Central memory CD4-positive, alpha-beta T cell (primary cell): ENCODE measurements around the gene AXDND1.
A peak's percentile ranks its signal among the peaks of the same experiment; 100 is the strongest.
"Not testable (repeated sequence)": the region's sequence is repeated elsewhere in the genome, so short reads cannot be mapped to it uniquely, and the experiment has no call there.

Source experiments
- DNase-seq: peaks from one replicate; pipeline ENCODE4 v3.0.0; 2022

AXDND1 gene

GRCh38 chr1:179366093-179366800 lies 476 bp downstream of the AXDND1 start:
- no peak for DNase-seq

- peak; percentile 66 for DNase-seq
Observed at GRCh38 chr1:179369751-179370341, 4.1 kb downstream of the AXDND1 start.

DNA sequence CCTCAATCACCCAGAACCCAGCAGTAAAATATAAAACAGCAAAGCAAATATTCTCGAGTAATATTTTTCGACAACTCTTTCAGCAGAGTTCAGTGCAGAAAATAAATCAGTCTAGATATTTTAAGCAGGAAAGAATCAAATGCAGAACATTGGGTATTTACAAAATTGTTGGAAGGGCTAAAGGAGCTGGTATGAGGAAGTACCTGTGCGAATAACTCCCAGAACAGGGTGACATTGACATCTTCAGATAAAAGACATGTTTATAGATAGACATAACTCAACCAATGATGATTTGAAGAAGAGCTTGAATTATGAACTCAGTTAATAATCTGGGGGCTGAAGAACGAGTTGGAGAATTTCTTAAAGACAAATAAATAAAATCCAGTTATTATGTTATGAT lies 6.4 kb downstream of the AXDND1 start:
- no peak for DNase-seq

- no peak for DNase-seq
Observed at GRCh38 chr1:179376223-179376622, 10.5 kb downstream of the AXDND1 start.

DNA sequence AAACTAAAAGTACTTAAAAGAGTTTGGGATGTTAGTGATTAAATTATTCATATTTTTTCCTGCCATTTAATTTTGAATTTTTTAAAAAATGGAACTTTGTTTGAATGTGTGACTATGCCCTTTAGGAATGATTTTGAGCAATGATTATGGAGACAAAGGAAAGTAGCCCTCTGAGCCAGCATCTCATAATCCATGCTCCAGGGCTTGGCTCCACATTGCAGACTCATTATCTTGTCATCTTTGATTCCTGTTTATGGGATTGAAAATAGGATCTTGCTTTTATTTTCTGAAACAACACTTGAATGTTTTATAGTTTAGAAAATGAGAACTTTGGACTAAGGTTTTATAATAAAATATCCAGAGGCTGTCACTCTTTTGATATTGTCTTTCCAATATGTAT lies 14.5 kb downstream of the AXDND1 start:
- no peak for DNase-seq

DNA sequence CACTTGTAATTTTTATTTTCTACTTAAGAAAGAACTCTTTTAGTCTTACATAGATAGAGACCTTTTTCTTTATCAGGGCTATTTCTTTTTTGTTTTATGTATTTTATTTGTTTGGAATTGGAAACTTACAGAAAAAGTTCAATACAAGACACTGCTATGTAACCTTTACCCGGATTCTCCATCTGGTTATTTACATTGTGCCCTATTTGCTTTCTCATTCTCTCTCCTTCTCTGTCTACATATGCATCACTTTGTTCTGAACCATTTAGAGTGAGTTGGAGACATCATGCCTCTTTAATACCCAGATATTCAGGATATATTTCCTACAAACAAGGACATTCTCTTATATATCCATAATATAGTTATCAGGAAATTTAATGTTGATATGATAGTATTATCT lies 18.3 kb downstream of the AXDND1 start:
- no peak for DNase-seq

DNA sequence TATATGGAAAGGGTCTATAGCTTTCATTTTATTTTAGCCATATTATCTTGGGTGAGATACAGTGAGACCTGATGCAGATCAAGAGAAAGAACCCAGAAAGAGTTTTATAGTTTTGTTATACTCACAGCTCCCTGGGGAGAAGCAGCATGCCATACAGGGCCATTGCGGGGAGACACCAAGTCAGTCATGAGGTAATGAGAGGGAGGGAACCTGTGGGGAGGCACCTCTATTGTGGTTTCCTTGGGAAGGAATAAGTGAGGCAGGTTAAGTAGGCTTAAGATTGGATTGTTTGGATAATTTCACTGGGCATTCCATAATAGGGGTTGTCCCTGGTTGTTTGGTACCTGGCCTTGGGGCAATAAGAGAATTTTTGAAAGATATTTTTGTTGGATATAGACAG lies 19.7 kb downstream of the AXDND1 start:
- DNase-seq, result no peak

DNA sequence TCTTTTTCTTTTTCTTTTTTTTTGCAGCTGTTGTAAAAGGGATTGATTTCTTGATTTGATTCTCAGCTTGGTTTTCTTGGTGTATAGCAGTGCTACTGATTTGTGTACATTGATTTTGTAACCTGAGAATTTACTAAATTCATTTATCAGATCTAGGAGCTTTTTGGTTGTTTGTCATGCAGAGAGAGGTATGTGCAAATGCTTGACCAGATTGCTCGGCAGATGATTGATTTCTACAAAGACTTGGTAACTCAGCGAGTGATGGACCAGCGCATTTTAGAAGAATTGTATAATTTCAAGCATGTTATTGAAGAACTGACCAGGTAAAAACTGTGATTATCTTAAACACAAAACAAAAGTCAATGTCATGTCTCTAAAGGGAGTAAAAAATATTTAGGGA lies 27.9 kb downstream of the AXDND1 start:
- no peak for DNase-seq

DNA sequence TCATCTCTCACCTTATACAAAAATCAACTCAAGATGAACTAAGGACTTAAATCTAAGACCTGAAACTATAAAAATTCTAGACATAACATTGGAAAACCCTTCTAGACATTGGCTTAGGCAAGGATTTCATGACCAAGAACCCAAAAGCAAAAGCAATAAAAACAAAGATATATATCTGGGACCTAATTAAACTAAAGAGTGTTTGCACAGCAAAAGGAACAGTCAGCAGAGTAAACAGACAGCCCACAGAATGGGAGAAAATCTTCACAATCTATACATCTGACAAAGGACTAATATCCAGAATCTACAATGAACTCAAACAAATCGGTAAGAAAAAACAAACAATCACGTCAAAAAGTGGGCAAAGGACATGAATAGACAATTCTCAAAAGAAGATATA lies 33.6 kb downstream of the AXDND1 start:
- DNase-seq, result not testable (repeated sequence)

- not testable (repeated sequence) for DNase-seq
Observed at GRCh38 chr1:179417760-179418159, 52.0 kb downstream of the AXDND1 start.

DNA sequence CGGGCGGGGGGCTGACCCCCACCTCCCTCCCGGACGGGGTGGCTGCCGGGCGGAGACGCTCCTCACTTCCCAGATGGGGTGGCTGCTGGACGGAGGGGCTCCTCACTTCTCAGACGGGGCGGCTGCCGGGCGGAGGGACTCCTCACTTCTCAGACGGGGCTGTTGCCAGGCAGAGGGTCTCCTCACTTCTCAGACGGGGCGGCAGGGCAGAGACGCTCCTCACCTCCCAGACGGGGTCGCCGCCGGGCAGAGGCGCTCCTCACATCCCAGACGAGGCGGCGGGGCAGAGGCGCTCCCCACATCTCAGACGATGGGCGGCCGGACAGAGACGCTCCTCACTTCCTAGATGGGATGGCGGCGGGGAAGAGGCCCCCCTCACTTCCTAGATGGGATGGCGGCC lies 52.9 kb downstream of the AXDND1 start:
- DNase-seq, result not testable (repeated sequence)

GRCh38 chr1:179424610-179425009 lies 58.8 kb downstream of the AXDND1 start:
- no peak for DNase-seq

- DNase-seq, result no peak
Observed at GRCh38 chr1:179425186-179425585, 59.4 kb downstream of the AXDND1 start.

GRCh38 chr1:179437171-179437570 lies 71.4 kb downstream of the AXDND1 start:
- DNase-seq, result no peak

- not testable (repeated sequence) for DNase-seq
Observed at GRCh38 chr1:179439646-179440045, 73.9 kb downstream of the AXDND1 start.

GRCh38 chr1:179440301-179440700 lies 74.5 kb downstream of the AXDND1 start:
- not testable (repeated sequence) for DNase-seq

- DNase-seq, result no peak
Observed at GRCh38 chr1:179440971-179441370, 75.2 kb downstream of the AXDND1 start.

- no peak for DNase-seq
Observed at GRCh38 chr1:179441501-179441900, 75.7 kb downstream of the AXDND1 start.

DNA sequence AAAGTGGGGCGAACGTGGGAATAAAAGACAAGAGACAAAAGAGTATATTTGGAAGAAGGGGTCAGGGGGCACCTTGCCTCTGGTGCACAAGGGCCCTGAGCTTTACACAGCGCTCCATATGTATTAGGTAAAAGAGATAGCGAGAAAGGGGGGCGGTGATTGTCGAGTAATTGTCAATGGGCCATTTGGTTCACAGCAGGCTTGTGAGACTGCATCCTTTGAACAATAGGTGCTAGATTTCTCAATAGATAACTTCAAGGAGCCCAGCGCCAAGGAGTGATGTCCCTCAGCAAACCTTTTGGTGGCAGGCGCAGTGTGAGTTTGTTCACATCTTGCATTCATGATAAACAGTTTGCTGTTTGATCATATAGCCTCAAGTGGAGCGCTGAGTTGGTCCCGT lies 77.1 kb downstream of the AXDND1 start:
- not testable (repeated sequence) for DNase-seq

DNA sequence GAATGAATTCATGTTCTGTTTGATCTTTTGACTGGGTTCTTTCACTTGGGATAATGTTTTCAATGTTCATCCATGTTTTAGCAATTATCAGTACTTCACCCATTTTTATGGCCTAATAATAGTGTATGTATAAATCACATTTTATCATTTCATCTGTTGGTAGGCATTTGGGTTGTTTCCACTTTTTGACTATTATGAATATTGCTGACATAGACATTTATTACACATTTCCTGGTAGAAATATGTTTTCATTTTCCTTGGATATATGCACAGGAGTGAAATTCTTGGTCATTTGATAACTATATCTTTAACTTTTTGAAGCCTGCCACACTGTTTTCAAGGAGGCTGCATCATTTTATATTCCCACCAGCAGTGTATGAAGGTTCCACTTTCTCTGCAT lies 79.8 kb downstream of the AXDND1 start:
- no peak for DNase-seq

DNA sequence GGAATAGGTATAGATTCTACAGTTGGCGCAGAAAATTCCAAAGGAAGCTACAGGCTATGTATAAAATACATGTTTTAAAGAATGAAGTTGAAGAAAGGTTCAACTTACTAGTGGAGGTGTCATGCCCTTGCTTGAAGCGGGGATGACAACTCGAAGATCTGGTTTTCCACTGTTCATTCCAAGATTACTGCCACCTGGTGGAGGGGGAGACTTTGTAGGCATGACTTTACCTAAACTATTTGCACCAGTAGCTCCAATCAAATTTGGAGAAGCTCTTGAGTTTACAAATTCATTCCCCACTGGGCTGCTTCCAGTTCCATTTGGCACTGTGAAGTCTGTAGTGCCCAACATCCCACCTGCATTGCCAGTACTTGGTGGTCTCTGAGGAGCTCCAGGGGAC lies 81.7 kb downstream of the AXDND1 start:
- DNase-seq, result no peak

- DNase-seq, result no peak
Observed at GRCh38 chr1:179448437-179449149, 82.8 kb downstream of the AXDND1 start.

DNA sequence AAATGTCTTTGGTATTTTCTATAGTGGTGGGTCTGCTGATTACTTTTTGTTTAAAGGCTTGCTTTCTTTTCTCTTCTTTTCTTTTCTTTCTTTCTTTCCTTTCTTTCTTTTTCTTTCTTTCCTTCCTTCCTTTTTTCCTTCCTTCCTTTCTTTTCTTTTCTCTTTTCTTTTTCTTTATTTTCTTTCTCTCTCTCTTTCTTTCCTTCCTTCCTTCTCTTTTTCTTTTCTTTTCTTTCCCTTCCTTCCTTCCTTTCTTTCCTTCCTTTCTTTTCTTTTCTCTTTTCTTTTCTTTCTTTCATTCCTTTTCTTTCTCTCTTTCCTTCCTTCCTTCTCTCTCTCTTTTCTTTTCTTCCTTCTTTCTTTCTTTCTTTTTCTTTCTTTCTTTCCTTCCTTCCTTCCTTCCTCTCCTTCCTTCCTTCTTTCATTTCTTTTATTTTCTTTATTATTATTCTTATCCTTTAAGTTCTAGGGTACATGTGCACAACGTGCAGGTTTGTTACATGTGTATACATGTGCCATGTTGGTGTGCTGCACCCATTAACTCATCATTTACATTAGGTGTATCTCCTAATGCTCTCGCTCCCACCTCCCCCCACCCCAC lies 93.9 kb downstream of the AXDND1 start:
- DNase-seq, result not testable (repeated sequence)

GRCh38 chr1:179465661-179466060 lies 99.9 kb downstream of the AXDND1 start:
- DNase-seq, result not testable (repeated sequence)
